ENCODE data around the gene ANKRD13C.

Gene ANKRD13C

DNA sequence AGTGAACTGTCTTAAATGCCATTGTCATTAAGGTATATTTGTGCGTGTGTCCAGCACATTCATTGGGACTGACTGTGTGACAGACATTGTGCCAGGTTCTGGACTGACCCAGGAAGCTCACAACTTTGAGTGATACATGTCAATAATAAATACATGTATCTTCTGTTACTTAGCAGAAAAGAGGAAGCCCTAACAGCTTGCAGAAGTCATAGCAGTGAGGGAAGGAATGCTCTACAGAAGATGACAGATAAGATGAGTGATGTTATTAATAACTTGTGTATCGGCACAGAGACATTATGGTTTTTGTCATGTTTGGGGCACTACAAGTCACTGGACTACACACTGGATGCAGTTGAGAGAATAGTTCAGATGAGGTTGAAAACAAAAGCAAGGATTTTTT, 134.5 kb downstream of the ANKRD13C start:
- no peak for DNase-seq (ENCODE audit: low spot score)

DNA sequence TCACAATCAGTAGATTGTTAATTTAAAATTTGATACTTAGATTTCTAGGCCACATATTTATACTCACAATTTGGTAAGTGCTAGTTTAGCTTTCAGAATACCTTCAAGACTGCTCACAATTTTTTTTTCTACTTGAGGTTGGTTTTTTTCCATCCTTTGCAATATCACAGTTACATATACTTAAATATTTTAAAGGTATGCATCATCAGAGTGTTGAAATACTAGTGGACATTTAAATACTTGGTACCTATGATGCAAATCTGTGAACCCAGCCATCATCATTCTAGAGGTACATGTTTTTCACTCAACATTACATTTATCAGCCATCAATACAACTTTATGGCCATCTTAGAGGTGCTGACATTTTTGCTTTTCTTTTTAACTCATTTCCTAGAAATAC, 143.0 kb downstream of the ANKRD13C start:
- DNase-seq (ENCODE audit: low spot score) = no peak

DNA sequence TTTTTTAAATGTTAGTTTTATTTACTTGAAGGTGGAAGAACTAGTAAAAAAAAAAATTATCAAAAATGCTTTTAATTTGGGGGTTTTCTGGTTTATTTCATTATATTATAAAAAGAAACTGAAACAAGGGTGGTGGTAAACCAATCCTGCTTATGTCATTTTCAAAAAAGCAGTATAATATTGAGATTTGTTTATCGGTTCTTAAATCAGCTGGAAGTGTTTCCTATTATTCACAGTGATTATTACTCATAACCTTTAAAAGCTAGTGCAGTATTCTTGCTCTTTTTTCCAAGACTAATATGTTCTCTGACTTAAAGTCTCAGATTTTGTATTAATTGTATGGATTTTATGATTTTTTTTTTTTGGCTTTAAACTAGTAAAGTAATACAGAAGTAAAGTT, 143.7 kb downstream of the ANKRD13C start:
- no peak for DNase-seq (ENCODE audit: low spot score)
